Calu3 (cell line): Measurements from ENCODE around the gene NPAS3. TPM values are rescaled to one million over a fixed set of nuclear protein-coding genes. Genes with fewer than 3 reads are reported as not detected.

Experiments
- BruUV-seq: library from RNA; stranded (reverse); fragments of 400-500 nt; replicated peaks from 2 replicates; lab custom pipeline; 2021; lab: Mats Ljungman, UMichigan
- CTCF ChIA-PET: fragments of 300-600 bp; sonication (Branson Sonifier 250); formaldehyde crosslinking; loops from one replicate; lab custom pipeline; 2022; ENCODE audit warnings: antibody characterized with exemption; lab: Charles Lee
- DNase-seq: peaks from one replicate; pipeline ENCODE4 v3.0.0; 2022
- H3K27ac Mint-ChIP-seq: one replicate; pipeline ENCODE4 v1.8.0; 2022; ENCODE audit warnings: mixed read lengths; ENCODE audit not compliant: unreplicated experiment
- H3K27me3 Mint-ChIP-seq: one replicate; pipeline ENCODE4 v1.8.0; 2022; ENCODE audit warnings: mixed read lengths; ENCODE audit not compliant: unreplicated experiment
- H3K36me3 Mint-ChIP-seq: one replicate; pipeline ENCODE4 v1.8.0; 2022; ENCODE audit warnings: mild to moderate bottlenecking, moderate library complexity, mixed read lengths; ENCODE audit not compliant: insufficient read depth, unreplicated experiment
- H3K4me1 Mint-ChIP-seq: one replicate; pipeline ENCODE4 v1.8.0; 2022; ENCODE audit warnings: mild to moderate bottlenecking, low read depth, mixed read lengths; ENCODE audit not compliant: unreplicated experiment
- H3K4me3 Mint-ChIP-seq: one replicate; pipeline ENCODE4 v1.8.0; 2022; ENCODE audit warnings: mild to moderate bottlenecking, low read depth, moderate library complexity, mixed read lengths; ENCODE audit not compliant: unreplicated experiment
- H3K9me3 Mint-ChIP-seq: one replicate; pipeline ENCODE4 v1.8.0; 2022; ENCODE audit warnings: low read depth, mixed read lengths; ENCODE audit not compliant: unreplicated experiment
- CTCF ChIP-seq: fragments of 200-600 bp; IDR thresholded peaks from one replicate; pipeline ENCODE4 v1.8.0; 2022; ENCODE audit warnings: antibody characterized with exemption; ENCODE audit not compliant: unreplicated experiment
- intact Hi-C: fragments of 100-400 bp; cut with micrococcal nuclease; formaldehyde crosslinking; loops from one replicate; pipeline ENCODE4 v1.10.0; 2022; ENCODE audit not compliant: unreplicated experiment
- total RNA-seq: library from RNA; stranded (reverse); gene quantifications from 2 replicates; pipeline ENCODE4 v1.2.3, GENCODE V29; 2022

NPAS3 gene
- total RNA-seq, 1 experiment from 2014 or later, result not detected

GRCh38 chr14:33699300-33699983, 760.8 kb downstream of the NPAS3 start:
- Mint-ChIP-seq H3K27me3 (peaks cover 69% of the 10 kb centered on the region), H3K4me3 (no peak overlapping the region), H3K27ac (no peak overlapping the region), H3K9me3 (no peaks in the 10 kb centered on the region), H3K4me1 (no peaks in the 10 kb centered on the region), H3K36me3 (no peaks in the 10 kb centered on the region)
- no TSS peak for BruUV-seq
- TF ChIP-seq CTCF, result no peak
- intact Hi-C loops, result no loop called here
- DNase-seq, result no peak
- CTCF ChIA-PET, result no interaction called here

DNA sequence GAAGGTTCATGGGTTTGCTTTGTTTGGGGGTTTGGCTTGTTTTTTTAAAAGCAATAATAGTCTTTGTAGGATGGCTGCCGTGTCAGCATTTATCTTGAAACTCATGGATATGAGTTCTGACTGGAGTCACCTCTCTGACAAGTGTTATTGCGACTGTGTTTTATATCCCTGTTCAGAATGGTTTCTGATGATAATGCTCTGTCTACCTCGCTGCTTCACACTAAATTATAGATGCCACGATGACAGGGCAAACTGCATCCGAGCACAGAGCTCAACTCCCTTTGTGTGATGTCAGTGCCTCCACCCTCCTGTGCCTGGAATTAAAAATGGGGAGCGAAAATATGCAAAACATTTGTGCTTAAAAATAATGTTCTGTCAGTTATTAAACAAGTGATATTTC, 761.4 kb downstream of the NPAS3 start:
- H3K4me1 Mint-ChIP-seq, result no peaks in the 10 kb centered on the region
- no peak for DNase-seq
- BruUV-seq, result no TSS peak
- peaks cover 75% of the 10 kb centered on the region for H3K27me3 Mint-ChIP-seq
- no peak overlapping the region for H3K4me3 Mint-ChIP-seq
- intact Hi-C loops, result no loop called here
- no peak overlapping the region for H3K27ac Mint-ChIP-seq
- no peaks in the 10 kb centered on the region for H3K36me3 Mint-ChIP-seq
- CTCF ChIA-PET, result no interaction called here
- no peaks in the 10 kb centered on the region for H3K9me3 Mint-ChIP-seq
- TF ChIP-seq CTCF, result no peak

DNA sequence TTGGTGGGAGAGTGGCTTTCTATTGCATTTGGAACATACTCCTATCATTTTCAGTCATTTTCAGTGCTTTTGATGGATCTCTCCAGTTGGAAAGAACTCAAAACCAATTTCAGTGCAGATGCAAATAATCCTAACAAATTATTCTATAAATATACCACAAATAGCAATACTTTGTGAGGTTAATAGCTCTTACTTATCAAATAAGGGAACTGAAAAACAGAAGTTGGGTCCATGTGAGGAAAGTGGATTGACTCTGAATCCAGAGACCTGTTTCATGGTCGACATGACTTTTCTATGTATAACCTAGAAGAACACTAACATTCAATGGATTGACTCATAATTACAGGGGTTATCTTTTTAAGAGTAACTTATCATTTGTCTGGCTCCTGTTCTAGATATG, 763.6 kb downstream of the NPAS3 start:
- no TSS peak for BruUV-seq
- DNase-seq, result no peak
- CTCF ChIA-PET, result no interaction called here
- Mint-ChIP-seq H3K4me1 (no peaks in the 10 kb centered on the region), H3K4me3 (no peak overlapping the region), H3K9me3 (no peaks in the 10 kb centered on the region), H3K27ac (no peak overlapping the region), H3K36me3 (no peaks in the 10 kb centered on the region), H3K27me3 (peaks cover 81% of the 10 kb centered on the region)
- intact Hi-C loops, result no loop called here
- TF ChIP-seq CTCF, result no peak

DNA sequence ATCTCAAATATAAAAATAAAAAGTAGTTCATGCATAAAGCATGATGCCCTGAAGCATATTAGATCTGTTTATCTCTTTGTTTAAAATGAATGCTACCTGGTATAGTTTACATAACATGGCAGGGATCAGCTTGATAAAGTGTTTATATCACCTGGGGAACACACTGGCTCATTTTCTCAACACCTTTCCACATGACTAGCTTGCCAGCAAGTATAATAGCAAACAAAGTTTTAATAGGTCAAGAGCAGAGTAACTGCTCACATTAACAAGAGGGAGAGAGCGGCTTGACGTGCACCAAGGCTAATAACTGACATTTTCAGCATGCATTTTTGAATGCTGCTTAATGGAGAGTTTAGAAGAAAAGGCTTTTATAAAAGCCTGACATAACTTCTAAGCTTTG, 765.8 kb downstream of the NPAS3 start:
- H3K27me3 Mint-ChIP-seq, result peaks cover 82% of the 10 kb centered on the region
- no peak for DNase-seq
- H3K4me3 Mint-ChIP-seq, result no peak overlapping the region
- H3K9me3 Mint-ChIP-seq, result no peaks in the 10 kb centered on the region
- intact Hi-C loops, result no loop called here
- CTCF ChIA-PET, result no interaction called here
- no peak overlapping the region for H3K27ac Mint-ChIP-seq
- no TSS peak for BruUV-seq
- H3K4me1 Mint-ChIP-seq, result no peaks in the 10 kb centered on the region
- H3K36me3 Mint-ChIP-seq, result no peaks in the 10 kb centered on the region
- TF ChIP-seq CTCF, result no peak
